MCF 10A (cell line): ENCODE results near the gene ICE1. TPM values are rescaled to one million over a fixed set of nuclear protein-coding genes. Genes with fewer than 3 reads are reported as not detected.

Experiments used
- BruUV-seq: library from RNA; stranded (reverse); fragments of 400-500 nt; replicated peaks from 2 replicates; lab custom pipeline; 2021; lab: Mats Ljungman, UMichigan
- CTCF ChIA-PET: fragments of 300-600 bp; sonication (Branson Sonifier 250); formaldehyde crosslinking; extraction: SDS; loops from one replicate; lab custom pipeline; 2021; ENCODE audit warnings: antibody characterized with exemption, inconsistent platforms; lab: Yijun Ruan, JAX
- POLR2A ChIA-PET: fragments of 300-600, 350-650 bp; sonication (Branson Sonifier 250); formaldehyde crosslinking; extraction: SDS; loops from one replicate; lab custom pipeline; 2020; ENCODE audit warnings: antibody characterized with exemption, inconsistent platforms; lab: Yijun Ruan, JAX
- DNase-seq: peaks from one replicate; pipeline ENCODE4 v3.0.0-alpha.2; 2018; ENCODE audit not compliant: unreplicated experiment
- H3K27ac Mint-ChIP-seq: one replicate; pipeline ENCODE4 v1.8.0; 2022; ENCODE audit warnings: mild to moderate bottlenecking, low read depth, mixed read lengths; ENCODE audit not compliant: unreplicated experiment
- H3K27me3 Mint-ChIP-seq: one replicate; pipeline ENCODE4 v1.8.0; 2022; ENCODE audit warnings: mixed read lengths; ENCODE audit not compliant: insufficient read depth, unreplicated experiment
- H3K36me3 Mint-ChIP-seq: one replicate; pipeline ENCODE4 v1.8.0; 2022; ENCODE audit warnings: mild to moderate bottlenecking, moderate library complexity, mixed read lengths; ENCODE audit not compliant: insufficient read depth, unreplicated experiment
- H3K4me1 Mint-ChIP-seq: one replicate; pipeline ENCODE4 v1.8.0; 2022; ENCODE audit warnings: mixed read lengths; ENCODE audit not compliant: insufficient read depth, unreplicated experiment
- H3K4me3 Mint-ChIP-seq: one replicate; pipeline ENCODE4 v1.8.0; 2022; ENCODE audit warnings: mild to moderate bottlenecking, moderate library complexity, mixed read lengths; ENCODE audit not compliant: unreplicated experiment
- H3K9me3 Mint-ChIP-seq: one replicate; pipeline ENCODE4 v1.8.0; 2022; ENCODE audit warnings: mixed read lengths; ENCODE audit not compliant: unreplicated experiment
- CTCF ChIP-seq: fragments of 200-600 bp; IDR thresholded peaks from one replicate; pipeline ENCODE4 v1.8.0; 2022; ENCODE audit warnings: antibody characterized with exemption, mild to moderate bottlenecking; ENCODE audit not compliant: unreplicated experiment
- intact Hi-C: fragments of 100-400 bp; cut with micrococcal nuclease; formaldehyde crosslinking; loops from 2 replicates; pipeline ENCODE4 v1.14.1; 2022
- total RNA-seq: library from RNA; stranded (reverse); gene quantifications from 2 replicates; pipeline ENCODE4 v1.2.3, GENCODE V29; 2022

Gene ICE1
- total RNA-seq, 1 experiment from 2014 or later, result 28.4 TPM

GRCh38 chr5:5531371-5531770 is 108.9 kb downstream of the ICE1 start:
- BruUV-seq, result no TSS peak

GRCh38 chr5:5532306-5533076 is 110.0 kb downstream of the ICE1 start:
- CTCF ChIA-PET, result no interaction called here
- BruUV-seq, result no TSS peak
- DNase-seq, result no peak
- POLR2A ChIA-PET, result no interaction called here
- H3K4me3 Mint-ChIP-seq, result no peak overlapping the region
- TF ChIP-seq CTCF, result no peak
- H3K4me1 Mint-ChIP-seq, result no peaks in the 10 kb centered on the region
- H3K9me3 Mint-ChIP-seq, result no peaks in the 10 kb centered on the region
- intact Hi-C loops, result no loop called here
- peaks cover 36% of the 10 kb centered on the region for H3K27me3 Mint-ChIP-seq
- no peaks in the 10 kb centered on the region for H3K36me3 Mint-ChIP-seq
- H3K27ac Mint-ChIP-seq, result no peak overlapping the region

More at GRCh38 chr5:5531371-5531770, 108.9 kb downstream of the ICE1 start:
- no peaks in the 10 kb centered on the region for H3K9me3 Mint-ChIP-seq
- intact Hi-C loops, result no loop called here
- H3K27me3 Mint-ChIP-seq, result peaks cover 25% of the 10 kb centered on the region
- ChIA-PET POLR2A (interaction anchor here (0.6 kb wide), 1 partner anchor 743 kb away, joined by 3 read pairs; no protein-coding TSS in a partner anchor), CTCF (no interaction called here)
- no peak overlapping the region for H3K4me3 Mint-ChIP-seq
- no peaks in the 10 kb centered on the region for H3K36me3 Mint-ChIP-seq
- H3K27ac Mint-ChIP-seq, result no peak overlapping the region
- no peaks in the 10 kb centered on the region for H3K4me1 Mint-ChIP-seq
- DNase-seq, result no peak
- TF ChIP-seq CTCF, result no peak

- no peaks in the 10 kb centered on the region for H3K4me1 Mint-ChIP-seq
- ChIA-PET CTCF (interaction anchor here (0.6 to 1.2 kb wide), 2 partner anchors 12 to 1700 kb away, joined by 3 to 4 read pairs; no protein-coding TSS in a partner anchor), POLR2A (interaction anchor here (0.6 to 1.1 kb wide), 3 partner anchors 8 to 941 kb away, joined by 3 to 4 read pairs (median 3); no protein-coding TSS in a partner anchor)
- no peak overlapping the region for H3K4me3 Mint-ChIP-seq
- no peaks in the 10 kb centered on the region for H3K9me3 Mint-ChIP-seq
- DNase-seq, result no peak
- no TSS peak for BruUV-seq
- no peaks in the 10 kb centered on the region for H3K36me3 Mint-ChIP-seq
- intact Hi-C loops, result no loop called here
- no peak for TF ChIP-seq CTCF
- H3K27me3 Mint-ChIP-seq, result peaks cover 36% of the 10 kb centered on the region
- no peak overlapping the region for H3K27ac Mint-ChIP-seq
Measured at GRCh38 chr5:5533927-5534326, 111.5 kb downstream of the ICE1 start.

- ChIA-PET POLR2A (interaction anchor here (0.6 to 1.1 kb wide), 3 partner anchors 9 to 941 kb away, joined by 3 to 4 read pairs (median 3); no protein-coding TSS in a partner anchor), CTCF (interaction anchor here (1.2 kb wide), 1 partner anchor 12 kb away, joined by 4 read pairs; no protein-coding TSS in a partner anchor)
- DNase-seq, result no peak
- no TSS peak for BruUV-seq
- Mint-ChIP-seq H3K36me3 (no peaks in the 10 kb centered on the region), H3K9me3 (no peaks in the 10 kb centered on the region), H3K4me3 (no peak overlapping the region), H3K27ac (no peak overlapping the region), H3K4me1 (no peaks in the 10 kb centered on the region), H3K27me3 (peaks cover 36% of the 10 kb centered on the region)
- intact Hi-C loops, result no loop called here
- TF ChIP-seq CTCF, result no peak
Measured at GRCh38 chr5:5534333-5534732, 111.9 kb downstream of the ICE1 start.
